ENCODE results near the gene TAS2R46.
"Not testable (repeated sequence)": the region's sequence is repeated elsewhere in the genome, so short reads cannot be mapped to it uniquely, and the experiment has no call there.

The TAS2R46 gene, protein sequence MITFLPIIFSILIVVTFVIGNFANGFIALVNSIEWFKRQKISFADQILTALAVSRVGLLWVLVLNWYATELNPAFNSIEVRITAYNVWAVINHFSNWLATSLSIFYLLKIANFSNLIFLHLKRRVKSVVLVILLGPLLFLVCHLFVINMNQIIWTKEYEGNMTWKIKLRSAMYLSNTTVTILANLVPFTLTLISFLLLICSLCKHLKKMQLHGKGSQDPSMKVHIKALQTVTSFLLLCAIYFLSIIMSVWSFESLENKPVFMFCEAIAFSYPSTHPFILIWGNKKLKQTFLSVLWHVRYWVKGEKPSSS
- long read RNA-seq: 0 reads

DNA sequence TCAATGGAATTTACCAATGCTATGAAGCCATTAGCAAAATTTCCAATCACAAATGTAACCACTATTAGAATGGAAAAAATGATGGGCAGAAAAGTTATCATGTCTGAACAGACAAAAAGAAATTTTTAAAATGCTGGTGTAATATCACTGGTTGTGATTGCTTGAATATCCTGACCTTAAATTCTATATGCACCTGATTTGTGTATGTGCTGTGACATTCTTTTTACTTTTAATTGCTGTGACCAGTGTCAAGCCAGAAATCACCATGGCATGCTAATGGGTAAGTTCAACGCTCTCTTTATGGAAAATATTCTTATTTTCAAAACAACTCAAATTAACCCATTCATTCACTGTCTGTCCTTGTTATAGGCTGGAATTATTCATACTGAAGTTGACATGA is at the start of gene TAS2R46:
TSS of gene TAS2R46 (minus strand) at position 101 of the 400 bp plus-strand sequence. CDS start at position 101, 0 bp downstream.
- not testable (repeated sequence) for DNase-seq (ENCODE audit: low read depth in 1 of 2, low spot score in 1 of 2); H3K4me3 ChIP-seq (replicated peaks; ENCODE audit: insufficient read depth, low read length); H3K27me3 ChIP-seq (ENCODE audit: insufficient read depth, poor library complexity, severe bottlenecking); H3K27ac ChIP-seq (replicated peaks)

DNA sequence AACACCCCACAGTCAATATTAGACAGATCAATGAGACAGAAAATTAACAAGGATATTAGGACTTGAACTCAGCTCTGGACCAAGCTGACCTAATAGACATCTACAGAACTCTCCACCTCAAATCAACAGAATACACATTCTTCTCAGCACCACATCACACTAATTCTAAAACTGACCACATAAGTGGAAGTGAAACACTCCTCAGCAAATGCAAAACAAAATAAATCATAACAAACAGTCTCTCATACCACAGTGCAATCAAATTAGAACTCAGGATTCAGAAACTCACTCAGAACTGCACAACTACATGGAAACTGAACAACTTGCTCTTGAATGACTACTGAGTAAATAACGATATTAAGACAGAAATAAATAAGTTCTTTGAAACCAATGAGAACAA is 49.1 kb upstream of the TAS2R46 start:
- DNase-seq (ENCODE audit: low read depth in 1 of 2, low spot score in 1 of 2); H3K27me3 ChIP-seq (ENCODE audit: insufficient read depth, poor library complexity, severe bottlenecking); H3K27ac ChIP-seq (replicated peaks); H3K4me3 ChIP-seq (replicated peaks; ENCODE audit: insufficient read depth, low read length): not testable (repeated sequence)

DNA sequence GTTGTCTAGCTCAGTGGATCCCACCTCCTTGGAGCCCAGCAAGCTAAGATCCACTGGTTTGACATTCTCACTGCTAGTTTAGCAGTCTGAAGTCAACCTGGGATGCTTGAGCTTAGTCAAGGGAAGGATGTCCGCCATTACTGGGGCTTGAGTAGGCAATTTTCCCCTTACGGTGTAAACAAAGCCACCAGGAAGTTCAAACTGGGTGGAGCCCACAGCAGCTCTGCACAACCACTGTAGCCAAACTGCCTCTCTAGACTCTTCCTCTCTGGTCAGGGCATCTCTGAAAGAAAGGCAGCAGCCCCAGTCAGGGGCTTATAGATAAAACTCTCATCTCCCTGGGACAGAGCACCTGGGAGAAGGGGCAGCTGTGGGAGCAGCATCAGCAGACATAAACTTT is 46.8 kb upstream of the TAS2R46 start:
- TF ChIP-seq SPI1 (IDR thresholded peaks at IDR 0.05; ENCODE audit: borderline replicate concordance, low read depth) (no peak), GABPA (IDR thresholded peaks at IDR 0.05; ENCODE audit: low read depth) (no peak), POLR2AphosphoS5 (IDR thresholded peaks at IDR 0.05; ENCODE audit: low read depth) (no peak)
- TF ChIP-seq, protein P1, sequence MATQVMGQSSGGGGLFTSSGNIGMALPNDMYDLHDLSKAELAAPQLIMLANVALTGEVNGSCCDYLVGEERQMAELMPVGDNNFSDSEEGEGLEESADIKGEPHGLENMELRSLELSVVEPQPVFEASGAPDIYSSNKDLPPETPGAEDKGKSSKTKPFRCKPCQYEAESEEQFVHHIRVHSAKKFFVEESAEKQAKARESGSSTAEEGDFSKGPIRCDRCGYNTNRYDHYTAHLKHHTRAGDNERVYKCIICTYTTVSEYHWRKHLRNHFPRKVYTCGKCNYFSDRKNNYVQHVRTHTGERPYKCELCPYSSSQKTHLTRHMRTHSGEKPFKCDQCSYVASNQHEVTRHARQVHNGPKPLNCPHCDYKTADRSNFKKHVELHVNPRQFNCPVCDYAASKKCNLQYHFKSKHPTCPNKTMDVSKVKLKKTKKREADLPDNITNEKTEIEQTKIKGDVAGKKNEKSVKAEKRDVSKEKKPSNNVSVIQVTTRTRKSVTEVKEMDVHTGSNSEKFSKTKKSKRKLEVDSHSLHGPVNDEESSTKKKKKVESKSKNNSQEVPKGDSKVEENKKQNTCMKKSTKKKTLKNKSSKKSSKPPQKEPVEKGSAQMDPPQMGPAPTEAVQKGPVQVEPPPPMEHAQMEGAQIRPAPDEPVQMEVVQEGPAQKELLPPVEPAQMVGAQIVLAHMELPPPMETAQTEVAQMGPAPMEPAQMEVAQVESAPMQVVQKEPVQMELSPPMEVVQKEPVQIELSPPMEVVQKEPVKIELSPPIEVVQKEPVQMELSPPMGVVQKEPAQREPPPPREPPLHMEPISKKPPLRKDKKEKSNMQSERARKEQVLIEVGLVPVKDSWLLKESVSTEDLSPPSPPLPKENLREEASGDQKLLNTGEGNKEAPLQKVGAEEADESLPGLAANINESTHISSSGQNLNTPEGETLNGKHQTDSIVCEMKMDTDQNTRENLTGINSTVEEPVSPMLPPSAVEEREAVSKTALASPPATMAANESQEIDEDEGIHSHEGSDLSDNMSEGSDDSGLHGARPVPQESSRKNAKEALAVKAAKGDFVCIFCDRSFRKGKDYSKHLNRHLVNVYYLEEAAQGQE (IDR thresholded peaks at IDR 0.05; ENCODE audit: insufficient replicate concordance, low read depth): no peak
- TF ChIP-seq, protein P2, sequence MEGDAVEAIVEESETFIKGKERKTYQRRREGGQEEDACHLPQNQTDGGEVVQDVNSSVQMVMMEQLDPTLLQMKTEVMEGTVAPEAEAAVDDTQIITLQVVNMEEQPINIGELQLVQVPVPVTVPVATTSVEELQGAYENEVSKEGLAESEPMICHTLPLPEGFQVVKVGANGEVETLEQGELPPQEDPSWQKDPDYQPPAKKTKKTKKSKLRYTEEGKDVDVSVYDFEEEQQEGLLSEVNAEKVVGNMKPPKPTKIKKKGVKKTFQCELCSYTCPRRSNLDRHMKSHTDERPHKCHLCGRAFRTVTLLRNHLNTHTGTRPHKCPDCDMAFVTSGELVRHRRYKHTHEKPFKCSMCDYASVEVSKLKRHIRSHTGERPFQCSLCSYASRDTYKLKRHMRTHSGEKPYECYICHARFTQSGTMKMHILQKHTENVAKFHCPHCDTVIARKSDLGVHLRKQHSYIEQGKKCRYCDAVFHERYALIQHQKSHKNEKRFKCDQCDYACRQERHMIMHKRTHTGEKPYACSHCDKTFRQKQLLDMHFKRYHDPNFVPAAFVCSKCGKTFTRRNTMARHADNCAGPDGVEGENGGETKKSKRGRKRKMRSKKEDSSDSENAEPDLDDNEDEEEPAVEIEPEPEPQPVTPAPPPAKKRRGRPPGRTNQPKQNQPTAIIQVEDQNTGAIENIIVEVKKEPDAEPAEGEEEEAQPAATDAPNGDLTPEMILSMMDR (IDR thresholded peaks at IDR 0.05; ENCODE audit: insufficient read depth, low read length): no peak
- no peak for DNase-seq (ENCODE audit: low read depth in 1 of 2, low spot score in 1 of 2)

DNA sequence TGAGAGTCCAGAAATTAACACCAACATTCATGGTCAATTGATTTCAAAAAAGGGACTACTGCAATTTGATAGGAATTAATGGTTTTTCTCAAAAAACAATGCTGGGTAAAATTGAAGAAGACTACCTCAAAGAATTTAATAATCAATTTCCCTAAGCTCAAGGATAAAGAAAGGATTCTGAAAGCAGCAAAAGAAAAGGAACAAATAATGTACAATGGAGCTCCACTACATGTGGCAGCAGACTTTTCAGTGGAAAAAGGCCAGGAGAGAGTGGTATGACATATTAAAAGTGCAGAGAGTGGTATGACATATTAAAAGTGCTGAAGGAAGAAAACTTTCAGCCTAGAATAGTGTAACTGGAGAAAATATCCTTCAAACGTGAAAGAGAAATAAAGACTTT is 45.6 kb upstream of the TAS2R46 start:
- Histone ChIP-seq H3K4me3 (replicated peaks; ENCODE audit: insufficient read depth, low read length) (no peak overlapping the region), H3K27ac (replicated peaks) (no peak overlapping the region), H3K27me3 (ENCODE audit: insufficient read depth, poor library complexity, severe bottlenecking) (no peaks in the 10 kb centered on the region)
- DNase-seq (ENCODE audit: low read depth in 1 of 2, low spot score in 1 of 2): no peak
- TF ChIP-seq POLR2AphosphoS5 (IDR thresholded peaks at IDR 0.05; ENCODE audit: low read depth): no peak
- TF ChIP-seq, protein P2 (IDR thresholded peaks at IDR 0.05; ENCODE audit: insufficient read depth, low read length): no peak
- TF ChIP-seq GABPA (IDR thresholded peaks at IDR 0.05; ENCODE audit: low read depth): no peak
- TF ChIP-seq, protein P1 (IDR thresholded peaks at IDR 0.05; ENCODE audit: insufficient replicate concordance, low read depth): no peak
- TF ChIP-seq SPI1 (IDR thresholded peaks at IDR 0.05; ENCODE audit: borderline replicate concordance, low read depth): no peak

More for the DNA sequence above, 46.8 kb upstream of the TAS2R46 start:
- Histone ChIP-seq H3K27me3 (ENCODE audit: insufficient read depth, poor library complexity, severe bottlenecking) (no peaks in the 10 kb centered on the region), H3K27ac (replicated peaks) (no peak overlapping the region), H3K4me3 (replicated peaks; ENCODE audit: insufficient read depth, low read length) (no peak overlapping the region)

DNA sequence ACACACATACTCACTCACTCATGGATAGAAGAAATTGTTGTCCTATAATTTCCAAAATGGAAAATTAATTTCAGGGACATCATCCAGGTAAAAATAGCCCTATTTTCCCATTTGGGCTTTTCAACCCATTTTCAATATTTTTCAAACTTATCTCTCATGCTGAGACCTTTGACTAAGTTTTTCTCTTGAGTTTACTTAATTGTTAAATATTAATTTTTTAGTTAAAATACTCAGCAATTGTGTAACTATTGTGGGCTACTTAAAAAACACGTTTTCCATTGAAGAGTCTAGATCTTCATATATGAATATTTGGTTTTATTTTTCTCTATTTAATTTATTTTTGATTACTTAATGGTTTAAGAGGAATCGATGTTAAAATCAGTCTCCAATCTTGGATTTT is 44.2 kb upstream of the TAS2R46 start:
- no peaks in the 10 kb centered on the region for H3K27me3 ChIP-seq (ENCODE audit: insufficient read depth, poor library complexity, severe bottlenecking)
- H3K4me3 ChIP-seq (replicated peaks; ENCODE audit: insufficient read depth, low read length): no peak overlapping the region
- no peak for DNase-seq (ENCODE audit: low read depth in 1 of 2, low spot score in 1 of 2)
- TF ChIP-seq, protein P1 (IDR thresholded peaks at IDR 0.05; ENCODE audit: insufficient replicate concordance, low read depth): no peak
- TF ChIP-seq SPI1 (IDR thresholded peaks at IDR 0.05; ENCODE audit: borderline replicate concordance, low read depth): no peak
- no peak for TF ChIP-seq POLR2AphosphoS5 (IDR thresholded peaks at IDR 0.05; ENCODE audit: low read depth)
- TF ChIP-seq, protein P2 (IDR thresholded peaks at IDR 0.05; ENCODE audit: insufficient read depth, low read length): no peak
- no peak for TF ChIP-seq GABPA (IDR thresholded peaks at IDR 0.05; ENCODE audit: low read depth)
- H3K27ac ChIP-seq (replicated peaks): no peak overlapping the region
